GM19193 (cell line): ENCODE data around the gene APP.

Experiments used
- POLR2A ChIP-seq: IDR thresholded peaks from 4 replicates; pipeline ENCODE4 v1.6.1; 2011; ENCODE audit not compliant: insufficient read depth, insufficient read length; ENCODE audit errors: extremely low read depth

Gene APP

GRCh38 chr21:25834381-25834780 is 336.2 kb downstream of the APP start:
- TF ChIP-seq POLR2A: no peak

DNA sequence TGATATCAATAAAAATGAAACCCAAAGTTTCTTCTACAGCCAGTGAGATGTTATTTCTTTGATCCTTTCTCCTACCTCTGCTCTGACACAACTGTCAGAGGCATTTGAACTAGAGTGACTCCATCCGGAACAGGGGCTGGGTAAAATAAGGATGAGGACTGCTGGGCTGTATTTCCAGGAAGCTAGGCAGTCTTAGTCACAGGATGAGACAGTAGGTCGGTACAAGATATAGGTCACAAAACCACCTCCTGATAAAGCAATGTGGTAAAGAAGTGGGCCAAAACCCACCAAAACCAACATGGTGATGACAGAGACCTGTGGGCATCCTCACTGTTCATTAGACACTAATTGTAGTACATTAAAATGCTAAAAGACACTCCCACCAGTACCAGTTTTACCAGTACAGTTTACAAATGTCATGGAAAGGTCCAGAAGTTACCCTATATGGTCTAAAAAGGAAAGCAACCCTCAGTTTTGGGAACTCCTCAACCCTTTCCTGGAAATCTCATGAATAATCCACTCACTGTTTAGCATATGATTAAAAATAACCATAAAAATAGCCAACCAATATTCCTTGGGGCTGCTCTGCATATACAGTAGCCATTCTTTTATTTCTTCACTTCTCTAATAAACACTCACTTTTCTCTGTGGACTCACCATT is 339.1 kb downstream of the APP start:
- TF ChIP-seq POLR2A: no peak
